Measurements from ENCODE around the gene TKTL1.
"Not testable (repeated sequence)": the region's sequence is repeated elsewhere in the genome, so short reads cannot be mapped to it uniquely, and the experiment has no call there.

- TF ChIP-seq EP300, POLR2A, CTCF (IDR thresholded peaks at IDR 0.05): not testable (repeated sequence)
These were observed 47.5 kb downstream of the TKTL1 start for GRCh38 chrX:154343063-154343462.
